ENCODE data around the gene CLECL1. TPM values are rescaled to one million over a fixed set of nuclear protein-coding genes. Genes with fewer than 3 reads are reported as not detected.

The CLECL1 gene
- total RNA-seq, 2 experiments from 2014 or later = 73.3 to 114 TPM

- Histone ChIP-seq H3K36me3 (ENCODE audit: insufficient read depth, low read length) (peaks cover 44% of the 10 kb centered on the region), H3K4me2 (ENCODE audit: low read length) (no peak overlapping the region), H4K20me1 (ENCODE audit: insufficient read depth, low read length) (no peaks in the 10 kb centered on the region), H3K27ac (ENCODE audit: low read depth, low read length, poor library complexity, severe bottlenecking) (no peak overlapping the region), H3K4me3 (ENCODE audit: low read depth, low read length, poor library complexity, severe bottlenecking) (no peak overlapping the region), H3K9me2 (ENCODE audit: insufficient read depth, low read length) (no peaks in the 10 kb centered on the region), H3K79me2 (ENCODE audit: insufficient read depth, low read depth, low read length) (peaks cover 25% of the 10 kb centered on the region; the same call in 1 of the 2 replicates), H2AFZ (ENCODE audit: low read length) (no peak overlapping the region), H3K4me1 (ENCODE audit: insufficient read depth, low read length, poor library complexity, severe bottlenecking) (peaks cover 31% of the 10 kb centered on the region), H3K9me3 (ENCODE audit: low read length) (no peaks in the 10 kb centered on the region)
- intact Hi-C loops (cut with micrococcal nuclease; ENCODE audit: unreplicated experiment) = loop anchor here (5.0 kb wide), 2 partner anchors 113 to 388 kb away; partner anchors contain the start of gene CLEC2B
- no peak for DNase-seq (ENCODE audit: low spot score)
- ChIA-PET CTCF (ENCODE audit: unreplicated experiment) (no interaction called here), POLR2A (interaction anchor here (0.7 to 1.2 kb wide), 2 partner anchors 44 to 118 kb away, joined by 3 read pairs; no protein-coding TSS in a partner anchor)
- TF ChIP-seq EZH2phosphoT487 (IDR thresholded peaks at IDR 0.05; ENCODE audit: borderline replicate concordance, low read depth, low read length) (no peak), CTCF (conservative IDR thresholded peaks at IDR 0.05; ENCODE audit: low read length) (no peak)
- BruUV-seq (replicated peaks) = no TSS peak
Measured at GRCh38 chr12:9754099-9754927, 21.4 kb upstream of the CLECL1 start.

GRCh38 chr12:9753498-9753897 is 20.6 kb upstream of the CLECL1 start:
- intact Hi-C loops (cut with micrococcal nuclease; ENCODE audit: unreplicated experiment) = loop anchor here (5.0 kb wide), 2 partner anchors 114 to 389 kb away; partner anchors contain the start of gene CLEC2B
- no peaks in the 10 kb centered on the region for H3K9me3 ChIP-seq (ENCODE audit: low read length)
- H4K20me1 ChIP-seq (ENCODE audit: insufficient read depth, low read length) = no peaks in the 10 kb centered on the region
- H2AFZ ChIP-seq (ENCODE audit: low read length) = no peak overlapping the region
- no peaks in the 10 kb centered on the region for H3K9me2 ChIP-seq (ENCODE audit: insufficient read depth, low read length)
- ChIA-PET POLR2A (interaction anchor here (0.7 kb wide), 1 partner anchor 41 kb away, joined by 4 read pairs; no protein-coding TSS in a partner anchor), CTCF (ENCODE audit: unreplicated experiment) (interaction anchor here (0.6 kb wide), 1 partner anchor 44 kb away, joined by 5 read pairs; no protein-coding TSS in a partner anchor)
- TF ChIP-seq CTCF (conservative IDR thresholded peaks at IDR 0.05; ENCODE audit: low read length) (no peak), EZH2phosphoT487 (IDR thresholded peaks at IDR 0.05; ENCODE audit: borderline replicate concordance, low read depth, low read length) (no peak)
- H3K4me3 ChIP-seq (ENCODE audit: low read depth, low read length, poor library complexity, severe bottlenecking) = no peak overlapping the region
- no TSS peak for BruUV-seq (replicated peaks)
- peaks cover 44% of the 10 kb centered on the region for H3K36me3 ChIP-seq (ENCODE audit: insufficient read depth, low read length)
- H3K4me1 ChIP-seq (ENCODE audit: insufficient read depth, low read length, poor library complexity, severe bottlenecking) = peaks cover 28% of the 10 kb centered on the region
- no peak overlapping the region for H3K4me2 ChIP-seq (ENCODE audit: low read length)
- no peak for DNase-seq (ENCODE audit: low spot score)
- H3K79me2 ChIP-seq (ENCODE audit: insufficient read depth, low read depth, low read length) = peaks cover 20% of the 10 kb centered on the region; the same call in 1 of the 2 replicates
- H3K27ac ChIP-seq (ENCODE audit: low read depth, low read length, poor library complexity, severe bottlenecking) = no peak overlapping the region
